PC-3 (cell line): ENCODE measurements around the gene PARP1.

Experiments
- CTCF ChIP-seq: fragments of 300-600 bp; sonication (generic); conservative IDR thresholded peaks from 2 replicates; pipeline ENCODE4 v1.5.1; 2017; ENCODE audit warnings: antibody characterized with exemption, low read depth, mild to moderate bottlenecking, low read length
- EZH2 ChIP-seq: fragments of 300-600 bp; sonication (generic); IDR thresholded peaks from one replicate; pipeline ENCODE4 v1.6.1; 2017; ENCODE audit warnings: antibody characterized with exemption, mild to moderate bottlenecking, low read length; ENCODE audit not compliant: unreplicated experiment
- EZH2phosphoT487 ChIP-seq: fragments of 300-600 bp; sonication (generic); IDR thresholded peaks from 2 replicates; pipeline ENCODE4 v1.6.1; 2018; ENCODE audit warnings: mild to moderate bottlenecking, antibody characterized with exemption, low read length, borderline replicate concordance

GRCh38 chr1:226344441-226345259 is 63.2 kb downstream of the PARP1 start:
- TF ChIP-seq CTCF (no peak), EZH2 (no peak), EZH2phosphoT487 (no peak)
